GM18867 (cell line): ENCODE data around the gene DNAJA1.

Experiments
- ATAC-seq: cut with Tn5 transposase; IDR thresholded peaks from one replicate; pipeline ENCODE4 v1.9.1; 2021; ENCODE audit warnings: mild to moderate bottlenecking, moderate library complexity; ENCODE audit not compliant: unreplicated experiment

DNAJA1 gene

DNA sequence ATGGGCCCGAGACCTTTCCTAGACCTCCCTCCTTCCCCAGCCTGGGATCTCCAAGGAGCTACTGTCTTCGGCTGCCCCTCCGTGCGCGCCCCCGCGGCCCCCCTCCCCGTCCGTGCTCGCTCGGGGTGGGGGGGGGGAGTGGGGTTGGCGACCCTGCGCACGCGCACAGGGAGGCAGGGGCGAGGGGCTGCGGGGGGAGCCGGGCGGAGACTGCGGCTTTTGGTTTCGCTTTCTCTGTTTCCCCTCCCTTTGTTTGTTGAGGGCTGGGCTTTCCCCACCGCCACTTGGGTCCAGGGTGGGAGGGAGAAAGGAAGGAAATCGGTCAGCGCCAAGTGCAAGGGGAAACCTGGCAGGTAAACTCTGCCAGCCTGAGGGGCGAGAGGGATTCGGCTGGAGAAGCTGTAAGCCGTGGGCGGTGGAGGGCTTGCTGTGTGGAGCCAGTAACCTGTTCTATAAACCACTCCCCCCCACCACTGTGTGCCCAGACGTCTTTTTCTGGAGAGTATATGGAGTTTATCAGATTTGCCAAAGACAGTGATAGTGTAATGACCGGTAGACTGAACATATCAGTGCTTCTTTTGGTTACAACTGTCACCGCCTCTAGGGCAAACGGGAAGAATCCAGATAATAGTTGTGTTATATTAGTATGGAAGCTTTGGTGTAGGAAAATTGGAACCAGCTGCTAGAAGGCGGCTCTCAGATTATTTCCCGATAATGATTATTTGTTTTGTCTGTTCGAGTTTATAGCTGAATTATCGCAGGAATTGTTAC is 684 bp downstream of the DNAJA1 start:
- ATAC-seq, result peak; percentile 32

DNA sequence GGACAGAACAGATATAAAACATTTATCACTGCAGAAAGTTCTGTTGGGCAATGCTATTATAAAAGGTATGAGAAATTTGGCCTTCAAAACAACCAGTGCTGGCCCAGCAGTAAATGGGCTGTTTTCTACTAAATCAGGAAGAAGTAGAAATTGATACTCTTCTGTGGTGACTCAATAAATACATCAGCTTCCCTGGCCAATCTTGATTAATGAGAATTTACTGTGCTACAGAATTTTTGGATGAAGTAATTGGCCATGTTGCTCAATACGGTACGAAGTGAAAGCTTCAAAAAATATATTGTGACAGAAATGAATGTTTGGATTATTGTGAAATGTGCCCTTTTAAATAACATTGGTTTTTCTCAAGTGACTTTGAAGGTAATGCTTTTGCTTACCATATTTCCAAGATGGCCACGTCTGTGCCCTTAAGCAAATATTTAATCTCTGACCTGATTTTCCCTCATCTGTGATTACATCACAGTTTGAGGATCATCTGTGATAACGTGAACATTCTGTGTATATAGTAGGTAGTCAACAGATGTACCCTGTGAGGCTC is 4.2 kb downstream of the DNAJA1 start:
- ATAC-seq, result no peak

GRCh38 chr9:33030285-33030684 is 5.2 kb downstream of the DNAJA1 start:
- no peak for ATAC-seq

DNA sequence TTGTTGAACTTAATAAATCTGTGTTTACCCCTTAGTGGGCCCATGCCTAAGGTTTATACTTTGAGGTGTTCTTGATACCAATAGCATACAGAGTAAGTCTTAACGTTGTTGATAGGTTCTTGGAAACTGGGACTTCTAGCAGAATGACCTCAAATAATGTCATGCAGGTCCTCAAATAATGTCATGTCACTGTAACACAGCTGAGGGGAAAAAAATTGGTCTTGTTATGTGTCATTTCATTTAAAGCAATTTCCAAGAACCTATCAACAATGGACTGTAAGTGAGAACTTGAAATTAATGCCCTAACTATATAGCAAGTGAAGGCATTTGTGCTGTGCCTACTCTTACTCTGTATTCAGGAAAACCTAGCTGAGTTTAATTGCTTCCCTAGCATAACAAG is 7.2 kb downstream of the DNAJA1 start:
- no peak for ATAC-seq

GRCh38 chr9:33032865-33033264 is 7.8 kb downstream of the DNAJA1 start:
- no peak for ATAC-seq

DNA sequence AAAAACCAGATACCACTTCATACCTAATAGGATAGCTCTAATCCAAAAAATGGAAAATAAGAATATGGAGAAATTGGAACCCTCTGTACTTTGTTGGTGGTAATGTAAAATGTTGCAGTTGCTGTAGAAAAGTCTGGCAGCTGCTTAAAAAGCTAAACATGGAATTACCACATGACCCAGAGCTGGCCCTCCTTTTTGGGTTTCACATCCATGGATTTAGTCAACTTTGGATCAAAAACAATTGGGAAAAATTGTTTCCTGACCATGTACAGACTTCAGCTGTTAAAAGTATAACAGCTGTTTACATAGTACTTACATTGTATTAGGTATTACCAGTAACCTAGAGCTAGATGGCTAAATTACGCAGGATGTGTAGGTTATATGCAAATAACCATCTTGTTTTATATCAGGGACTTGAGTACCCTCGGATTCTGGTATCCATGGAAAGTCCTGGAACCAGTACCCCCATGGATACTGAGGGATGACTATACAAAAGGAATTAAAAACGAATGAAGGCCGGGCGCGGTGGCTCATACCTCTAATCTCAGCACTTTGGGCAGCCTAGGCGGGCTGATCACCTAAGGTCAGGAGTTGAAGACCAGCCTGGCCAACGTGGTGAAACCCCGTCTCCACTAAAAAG is 15.8 kb downstream of the DNAJA1 start:
- no peak for ATAC-seq

DNA sequence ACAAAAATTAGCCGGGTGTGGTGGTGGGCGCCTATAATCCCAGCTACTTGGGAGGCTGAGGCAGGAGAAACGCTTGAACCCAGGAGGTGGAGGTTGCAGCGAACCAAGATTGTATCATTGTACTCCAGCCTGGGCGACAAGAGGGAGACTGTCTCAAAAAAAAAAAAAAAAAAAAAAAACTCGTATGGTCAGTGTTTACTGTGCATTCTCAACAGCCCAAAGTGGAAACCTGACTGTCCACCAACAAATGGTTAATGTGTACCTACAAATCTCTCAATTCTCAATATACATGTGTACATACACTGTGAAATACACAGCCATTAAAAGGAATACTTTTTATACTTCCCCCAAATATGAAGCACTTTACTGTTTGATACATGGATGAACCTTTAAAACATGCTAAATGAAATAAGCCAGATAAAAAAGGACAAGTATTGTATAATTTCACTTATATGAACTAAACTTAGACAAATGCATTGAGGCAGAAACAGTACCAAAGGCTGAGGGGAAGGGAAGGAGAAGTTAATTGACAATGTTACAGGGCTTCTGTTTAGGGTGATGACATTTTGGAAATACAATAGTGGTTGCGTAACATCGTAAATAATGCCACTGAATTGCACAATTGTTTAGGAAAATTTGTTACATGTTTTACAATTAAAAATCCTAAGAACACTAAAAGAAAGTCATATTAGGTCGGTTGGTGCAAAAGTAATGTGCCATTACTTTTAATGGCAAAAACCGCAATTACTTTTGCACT is 16.5 kb downstream of the DNAJA1 start:
- no peak for ATAC-seq

GRCh38 chr9:33042473-33042872 is 17.4 kb downstream of the DNAJA1 start:
- no peak for ATAC-seq

- no peak for ATAC-seq
Measured at GRCh38 chr9:33043671-33044070, 18.6 kb downstream of the DNAJA1 start.

GRCh38 chr9:33044162-33044673 is 19.1 kb downstream of the DNAJA1 start:
- ATAC-seq, result peak; percentile 71

DNA sequence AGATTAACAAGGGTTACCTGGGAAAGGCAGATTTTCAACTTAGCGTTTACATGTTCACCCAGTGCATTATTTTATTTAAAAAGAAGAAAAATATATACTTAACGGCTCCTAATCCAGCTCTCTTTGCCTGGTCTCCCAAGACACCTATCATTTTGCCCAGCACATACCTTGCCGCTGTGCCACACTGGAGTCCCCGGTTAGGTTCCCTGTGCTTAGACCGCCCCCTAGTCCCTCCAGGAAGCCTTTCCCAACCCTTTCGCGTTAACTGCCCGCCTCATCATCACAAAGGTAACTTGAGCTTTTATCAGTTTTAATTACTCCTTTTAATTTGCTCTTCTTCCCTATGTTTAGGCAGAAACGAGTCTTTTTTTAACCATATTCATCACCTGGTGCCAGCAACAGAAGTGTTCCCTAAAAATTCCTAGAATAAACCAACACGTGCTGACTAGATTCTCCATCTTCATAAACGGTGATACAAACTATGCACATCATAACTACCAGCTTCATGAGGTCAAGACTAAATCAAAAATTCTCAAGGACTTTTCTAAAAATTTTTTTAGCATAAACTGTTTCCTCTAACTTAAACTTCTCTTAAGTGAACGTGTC is 19.7 kb downstream of the DNAJA1 start:
- ATAC-seq, result no peak

DNA sequence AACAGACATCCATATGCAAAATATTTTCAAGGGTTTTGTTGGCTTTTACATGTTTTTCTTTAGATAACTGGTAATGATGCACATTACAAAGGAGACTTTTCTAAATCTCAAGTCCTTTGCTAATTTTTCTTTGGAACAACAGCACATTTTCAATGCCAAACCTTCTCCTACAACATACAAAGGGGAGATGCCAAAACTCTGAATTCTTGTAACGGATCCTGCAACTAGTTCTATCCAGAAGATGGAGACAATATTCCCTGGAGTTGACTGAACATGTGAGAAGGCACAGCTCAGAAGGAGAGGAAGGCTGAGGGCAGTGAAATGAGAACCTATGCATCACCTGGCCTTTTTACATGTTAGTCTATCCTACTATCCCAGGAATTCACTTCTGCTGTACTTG is 21.0 kb downstream of the DNAJA1 start:
- ATAC-seq, result no peak

GRCh38 chr9:33048054-33048465 is 23.0 kb downstream of the DNAJA1 start:
- no peak for ATAC-seq

DNA sequence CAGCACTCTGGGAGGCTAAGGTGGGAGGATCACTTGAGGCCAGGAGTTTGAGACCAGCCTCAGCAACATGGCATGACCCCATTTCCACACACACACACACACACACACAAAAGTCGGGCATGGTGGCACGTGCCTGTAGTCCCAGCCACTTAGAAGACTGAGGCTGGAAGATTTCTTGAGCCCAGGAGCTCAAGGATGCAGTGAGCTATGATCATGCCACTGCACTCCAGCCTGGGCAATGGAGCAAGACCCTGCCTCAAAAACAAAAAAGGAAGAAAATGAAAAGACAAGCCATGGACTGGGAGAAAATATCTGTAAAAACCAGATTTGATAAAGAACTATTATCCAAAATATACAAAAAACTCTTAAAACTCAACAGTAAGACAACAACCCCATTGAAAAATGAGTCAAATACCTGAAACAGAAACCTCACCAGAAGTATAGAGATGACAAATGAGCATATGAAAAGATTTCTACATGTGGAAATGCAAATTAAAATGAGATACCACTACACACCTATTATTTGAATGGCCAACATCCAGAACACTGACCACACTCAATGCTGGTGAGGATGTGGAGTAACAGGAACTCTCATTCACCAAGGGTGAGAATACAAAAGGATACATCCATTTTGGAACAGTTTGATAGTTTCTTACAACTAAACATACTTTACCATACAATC is 24.7 kb downstream of the DNAJA1 start:
- peak; percentile 90 for ATAC-seq

GRCh38 chr9:33051144-33051543 is 26.1 kb downstream of the DNAJA1 start:
- no peak for ATAC-seq

DNA sequence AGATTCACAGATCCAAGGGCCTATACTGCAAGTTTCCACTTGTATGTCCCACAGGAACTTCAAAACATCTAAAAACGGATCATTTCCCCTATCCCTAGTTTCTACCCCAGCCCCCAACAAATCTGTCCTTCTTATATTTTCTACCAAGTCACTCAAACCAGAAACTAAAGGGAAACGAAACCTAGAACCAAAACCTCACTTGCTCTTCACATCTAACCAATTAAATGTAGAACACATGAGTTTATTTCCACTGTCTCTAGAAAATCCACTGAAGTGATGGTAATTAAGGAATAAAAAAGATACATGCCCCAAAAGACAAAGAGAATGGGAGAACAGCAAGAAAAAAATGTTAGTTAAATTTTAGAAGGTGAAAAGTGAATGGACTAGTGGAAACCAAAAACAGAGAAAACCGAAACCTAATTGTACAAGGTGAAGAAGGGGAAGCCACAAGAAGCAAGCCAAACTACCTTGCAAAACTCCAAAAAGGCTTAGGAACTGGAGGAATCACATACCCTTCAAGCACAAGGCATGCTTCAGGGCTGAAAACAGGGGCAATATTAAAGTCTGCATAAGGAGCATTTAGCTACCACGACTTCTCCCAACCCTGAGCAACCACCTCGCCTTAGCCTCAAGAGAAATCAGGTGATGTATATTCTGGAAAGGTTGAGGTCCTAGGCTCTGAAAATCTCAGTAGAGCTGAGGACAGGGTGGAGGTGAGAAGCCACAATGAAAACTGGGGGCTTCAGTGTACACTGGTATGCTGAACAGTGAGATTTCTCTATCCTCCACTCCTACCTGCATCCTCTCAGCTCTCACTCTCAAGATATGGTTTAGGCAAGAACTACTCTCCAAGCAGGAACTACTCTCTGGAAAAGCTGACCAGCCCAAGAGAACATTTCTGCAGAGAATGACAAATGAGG is 40.3 kb downstream of the DNAJA1 start:
- peak; percentile 77 for ATAC-seq

- ATAC-seq, result no peak
Measured at GRCh38 chr9:33068991-33069390, 43.9 kb downstream of the DNAJA1 start.

- peak; percentile 99 for ATAC-seq
Measured at GRCh38 chr9:33076046-33077004, 51.3 kb downstream of the DNAJA1 start, which contains the start of gene SMU1. SMU1 (minus strand) TSS chr9:33076674; CDS start chr9:33076608, 66 bp downstream.
